GM12892 (cell line): ENCODE results near the gene SMIM13.
A peak's percentile ranks its signal among the peaks of the same experiment; 100 is the strongest.

Source experiments
- DNase-seq: peaks from one replicate; pipeline ENCODE4 v3.0.0; 2011; ENCODE audit not compliant: insufficient read length
- FAIRE-seq: peaks from 2 replicates; lab custom pipeline; 2011; peaks lifted over from hg19 to GRCh38; lab: Jason Lieb, UNC
- POLR2A ChIP-seq: IDR thresholded peaks from 2 replicates; pipeline ENCODE4 v1.6.1; 2011; ENCODE audit warnings: low read depth, low read length, control low read depth
- POLR2AphosphoS5 ChIP-seq: IDR thresholded peaks from 2 replicates; pipeline ENCODE4 v1.6.1; 2011; ENCODE audit warnings: low read depth, low read length, control low read depth
- TAF1 ChIP-seq: IDR thresholded peaks from 2 replicates; pipeline ENCODE4 v1.6.1; 2011; ENCODE audit warnings: low read depth, mild to moderate bottlenecking, control low read depth, low read length, borderline replicate concordance

Gene SMIM13

GRCh38 chr6:11129908-11130565 lies 36.4 kb downstream of the SMIM13 start:
- TF ChIP-seq POLR2AphosphoS5 (no peak), TAF1 (no peak), POLR2A (no peak)
- DNase-seq (no peak), FAIRE-seq (no peak)

DNA sequence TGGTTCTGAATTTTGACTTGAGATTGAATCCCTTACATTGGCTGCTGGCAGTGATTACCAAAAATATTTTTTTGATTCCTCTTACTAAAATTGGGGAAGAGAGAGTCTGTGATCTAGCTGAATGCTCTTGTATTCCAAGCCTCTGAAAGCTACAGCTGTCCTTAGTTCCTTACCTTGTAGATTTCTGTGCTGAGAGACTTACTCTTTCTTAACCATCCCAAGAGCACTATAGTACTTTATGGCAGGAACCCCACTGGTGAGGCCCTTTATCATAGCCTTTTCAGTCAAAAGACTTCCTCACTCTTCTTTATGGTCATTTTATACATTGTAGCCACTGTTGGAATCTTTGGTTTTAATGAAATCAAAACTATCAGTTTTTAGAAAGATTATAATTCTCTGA lies 37.0 kb downstream of the SMIM13 start:
- no peak for DNase-seq
- no peak for FAIRE-seq
- no peak for TF ChIP-seq POLR2A
- no peak for TF ChIP-seq TAF1
- no peak for TF ChIP-seq POLR2AphosphoS5

DNA sequence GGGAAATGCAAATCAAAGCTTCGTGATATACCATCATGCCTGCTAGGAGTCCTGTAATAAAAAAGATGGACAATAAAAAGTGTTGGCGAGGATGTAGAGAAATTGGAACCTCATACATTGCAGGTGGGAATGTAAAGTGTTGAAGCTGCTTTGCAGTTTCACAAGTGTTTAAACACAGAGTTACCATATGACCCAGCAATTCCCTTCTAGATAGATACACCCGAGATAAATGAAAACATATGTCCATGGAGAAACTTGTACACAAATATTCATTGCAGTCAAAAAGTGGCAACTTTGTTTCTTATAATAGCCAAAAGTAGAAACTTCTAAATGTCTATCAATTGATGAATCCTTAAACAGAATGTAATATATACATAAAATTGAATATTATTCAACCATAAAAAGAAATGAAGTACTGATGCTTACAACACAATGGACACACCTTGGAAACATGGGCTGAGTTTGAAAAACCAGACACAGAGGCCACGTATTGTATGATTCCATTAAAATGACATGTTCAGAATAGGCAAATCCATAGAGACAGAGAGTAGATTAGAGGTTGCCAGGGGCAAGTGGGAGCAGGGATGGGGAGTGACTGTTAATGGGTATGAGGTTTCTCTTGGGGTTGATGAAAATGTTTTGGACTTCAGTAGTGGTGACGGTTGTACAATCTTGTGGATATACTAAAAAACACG lies 38.7 kb downstream of the SMIM13 start:
- no peak for TF ChIP-seq TAF1
- no peak for TF ChIP-seq POLR2A
- TF ChIP-seq POLR2AphosphoS5, result no peak
- no peak for DNase-seq
- FAIRE-seq, result no peak

DNA sequence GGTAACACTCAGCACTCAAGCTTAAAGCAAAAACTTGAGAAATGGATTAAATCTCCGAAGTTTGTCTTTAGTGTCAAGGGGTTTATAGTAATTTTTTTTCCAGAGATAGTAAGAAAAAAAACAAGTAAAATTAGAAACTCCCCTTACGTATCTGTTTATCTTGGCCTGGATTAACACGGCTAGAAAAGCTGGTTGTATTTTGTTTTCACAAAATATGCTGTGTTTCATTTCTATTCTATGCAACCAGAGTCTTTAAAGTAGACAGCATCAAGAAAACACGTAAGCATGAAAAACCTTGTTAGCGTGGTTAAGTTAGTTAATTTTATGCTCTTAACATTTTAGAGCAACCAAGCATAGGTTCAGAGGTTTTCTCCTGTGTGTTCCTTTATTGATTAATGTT lies 39.6 kb downstream of the SMIM13 start:
- DNase-seq, result no peak
- no peak for TF ChIP-seq TAF1
- no peak for TF ChIP-seq POLR2AphosphoS5
- TF ChIP-seq POLR2A, result no peak
- no peak for FAIRE-seq

- no peak for FAIRE-seq
- no peak for DNase-seq
- TF ChIP-seq POLR2A (no peak), POLR2AphosphoS5 (no peak), TAF1 (no peak)
Measured at GRCh38 chr6:11136809-11137208, 43.2 kb downstream of the SMIM13 start.

DNA sequence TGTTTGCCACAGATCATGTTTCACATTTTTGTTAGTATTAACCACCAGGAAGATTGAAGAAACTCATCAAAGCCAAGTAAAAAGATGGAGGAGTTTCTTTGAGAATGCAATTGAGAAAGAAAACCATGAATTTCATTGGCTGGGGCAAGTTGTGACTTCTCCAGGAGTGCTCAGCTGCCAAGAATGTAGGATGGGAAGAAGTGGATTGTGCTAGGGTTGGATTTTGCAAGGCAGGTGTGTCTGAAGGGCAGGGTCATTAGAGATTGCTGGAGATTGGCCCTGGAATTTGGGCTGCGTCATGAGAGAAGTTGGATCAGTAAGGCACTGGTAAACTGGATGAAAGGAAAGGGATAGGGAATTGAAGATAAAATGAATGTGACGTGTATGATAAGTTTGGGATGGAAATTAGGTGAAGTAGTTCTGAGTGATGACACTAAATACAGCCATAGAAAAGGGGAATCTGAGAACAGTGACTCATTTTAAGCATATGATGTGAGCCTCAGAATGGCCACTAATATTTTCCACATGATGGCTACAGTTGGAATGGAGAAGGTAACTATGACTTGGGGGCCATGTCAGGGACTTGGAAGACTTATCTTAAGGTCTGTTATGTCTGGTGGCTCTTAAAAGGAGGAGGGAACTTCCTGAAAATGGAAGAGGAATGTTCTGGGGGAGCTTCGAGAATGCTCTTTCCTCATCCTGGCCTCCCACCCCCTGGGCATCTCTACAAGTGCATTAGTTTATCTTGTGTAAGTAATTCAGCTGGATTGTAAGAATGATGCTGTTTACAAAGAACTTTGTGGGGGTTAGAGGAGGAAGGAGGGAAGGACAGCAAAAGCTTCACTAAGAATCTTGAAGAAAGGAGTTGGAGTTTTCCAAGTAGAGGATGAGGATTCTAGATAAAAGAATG lies 45.7 kb downstream of the SMIM13 start:
- DNase-seq, result no peak
- TF ChIP-seq TAF1, result no peak
- TF ChIP-seq POLR2A, result no peak
- TF ChIP-seq POLR2AphosphoS5, result no peak
- FAIRE-seq, result peak; percentile 73

GRCh38 chr6:11140056-11140455 lies 46.4 kb downstream of the SMIM13 start:
- TF ChIP-seq POLR2A (no peak), POLR2AphosphoS5 (no peak), TAF1 (no peak)
- DNase-seq, result no peak
- FAIRE-seq, result no peak

DNA sequence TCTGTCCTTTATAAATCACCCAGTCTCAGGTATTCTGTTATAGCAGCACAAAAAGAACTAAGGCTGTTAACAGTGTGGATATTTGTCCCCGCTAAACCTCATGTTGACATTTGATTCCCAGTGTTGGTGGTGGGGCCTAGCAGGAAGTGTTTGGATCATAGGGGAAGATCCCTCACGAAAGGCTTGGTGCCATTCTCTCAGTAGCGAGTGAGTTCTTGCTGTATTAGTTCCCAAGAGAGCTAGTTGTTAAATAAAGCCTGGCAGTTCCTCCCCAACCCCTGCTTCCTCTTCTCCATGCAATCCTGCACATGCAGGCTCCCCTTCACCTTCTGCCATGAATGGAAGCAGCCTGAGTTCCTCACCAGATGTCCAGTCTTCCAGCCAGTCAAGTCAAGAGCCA lies 47.7 kb downstream of the SMIM13 start:
- TF ChIP-seq TAF1 (no peak), POLR2AphosphoS5 (no peak), POLR2A (no peak)
- FAIRE-seq (no peak), DNase-seq (no peak)

DNA sequence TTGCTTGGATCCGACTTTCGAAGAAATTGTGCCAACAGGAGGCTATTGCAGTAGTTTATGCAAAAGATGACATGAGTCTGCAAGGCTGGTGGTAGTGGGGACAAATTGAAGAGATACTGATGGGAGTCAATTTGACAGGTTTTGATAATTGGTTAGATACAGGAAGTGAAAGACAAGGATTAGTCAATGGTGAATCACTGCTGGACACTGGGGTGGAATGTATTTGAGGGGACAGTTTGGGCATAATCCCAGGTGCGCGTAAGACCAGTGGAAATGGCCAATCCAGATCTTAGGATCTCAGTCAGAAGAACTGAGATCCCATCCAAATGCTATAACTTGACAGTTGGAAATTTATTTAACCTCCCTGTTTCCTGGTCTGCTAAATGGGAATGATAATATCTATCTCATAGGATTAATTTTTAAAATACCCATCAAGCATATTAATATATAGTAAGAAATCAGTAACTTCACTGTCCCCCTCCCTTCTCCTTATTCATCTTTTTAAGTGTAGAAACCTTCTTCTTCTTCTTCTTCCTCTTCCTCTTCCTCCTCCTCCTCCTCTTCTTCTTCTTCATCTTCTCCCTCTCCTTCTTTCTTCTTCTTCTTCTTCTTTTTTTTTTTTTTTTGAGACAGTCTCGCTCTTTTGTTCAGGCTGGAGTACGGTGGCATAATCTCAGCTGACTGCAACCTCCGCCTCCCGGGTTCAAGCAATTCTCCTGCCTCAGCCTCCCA lies 48.8 kb downstream of the SMIM13 start:
- no peak for DNase-seq
- no peak for FAIRE-seq
- TF ChIP-seq TAF1, result no peak
- TF ChIP-seq POLR2AphosphoS5, result no peak
- no peak for TF ChIP-seq POLR2A

DNA sequence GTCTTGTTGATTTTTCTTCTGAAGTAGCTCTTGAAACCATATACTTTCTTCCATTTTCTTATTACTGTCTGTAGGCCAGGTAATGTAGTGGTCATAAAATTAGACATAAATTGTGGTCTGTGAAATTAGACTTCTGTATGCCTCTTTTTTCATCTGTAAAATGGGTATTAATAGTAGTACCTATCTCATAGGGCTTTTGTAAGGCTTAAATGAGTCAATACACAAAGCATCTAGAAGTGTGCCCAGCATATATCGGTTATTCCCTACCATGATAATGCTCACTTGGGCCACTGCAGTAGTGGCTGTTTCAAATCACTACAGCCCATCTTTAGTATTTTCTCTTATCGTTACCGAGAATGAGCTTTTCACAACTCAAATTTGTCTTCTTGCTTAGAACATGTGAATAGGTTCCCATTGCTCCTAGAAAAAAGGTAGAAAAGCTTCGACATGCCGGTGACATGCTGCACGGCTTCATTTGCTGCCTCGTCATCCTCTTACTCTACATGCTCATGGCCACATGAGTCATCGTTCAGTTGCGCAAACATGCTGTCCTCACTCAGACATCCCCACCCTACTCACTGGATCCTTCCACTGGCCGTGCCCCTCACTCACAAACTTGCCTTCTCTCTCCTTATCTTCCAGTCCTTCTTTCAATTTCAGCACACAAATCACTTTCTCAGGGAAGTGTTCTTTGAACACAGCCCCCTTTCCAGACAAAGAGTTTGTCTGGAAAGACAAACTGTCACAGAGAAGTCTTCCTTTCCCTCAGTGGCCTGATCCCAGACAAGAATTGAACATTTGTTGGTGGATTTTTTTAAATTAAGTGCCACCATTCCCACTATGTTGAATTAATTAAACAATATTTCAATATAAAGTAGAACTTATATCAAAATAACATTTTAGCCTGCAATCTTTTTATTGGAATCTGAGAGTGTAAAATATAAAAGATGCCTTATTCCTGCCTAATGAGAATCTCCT lies 50.0 kb downstream of the SMIM13 start:
- FAIRE-seq, result no peak
- TF ChIP-seq POLR2AphosphoS5, result no peak
- no peak for TF ChIP-seq TAF1
- TF ChIP-seq POLR2A, result no peak
- no peak for DNase-seq

GRCh38 chr6:11144393-11144851 lies 50.8 kb downstream of the SMIM13 start:
- DNase-seq, result peak; percentile 54
- no peak for TF ChIP-seq POLR2AphosphoS5
- TF ChIP-seq POLR2A, result no peak
- no peak for TF ChIP-seq TAF1
- peak; percentile 94 for FAIRE-seq
